HG03432 (cell line): ENCODE measurements around the gene RFX3.
A peak's percentile ranks its signal among the peaks of the same experiment; 100 is the strongest.

Experiments
- ATAC-seq: cut with Tn5 transposase; IDR thresholded peaks from one replicate; pipeline ENCODE4 v1.9.1; 2021; ENCODE audit warnings: mild to moderate bottlenecking, moderate library complexity; ENCODE audit not compliant: unreplicated experiment

The RFX3 gene

DNA sequence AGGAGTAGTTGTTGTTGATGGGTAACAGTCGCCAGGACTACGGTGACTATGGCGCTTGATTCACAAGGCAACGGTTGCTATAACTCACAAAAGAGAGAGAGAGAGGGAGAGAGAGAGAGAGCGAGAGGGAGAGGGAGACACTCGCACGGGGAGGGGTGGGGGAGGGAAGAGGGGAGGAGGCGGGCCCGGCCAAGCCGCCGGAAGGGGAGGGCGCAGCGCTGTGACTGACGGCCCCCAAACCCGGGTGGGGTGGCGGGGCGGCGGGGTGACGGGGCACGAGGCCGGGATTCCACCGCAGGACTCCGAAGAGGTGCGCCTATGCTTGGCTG lies at the start of gene RFX3:
TSS of gene RFX3 (minus strand) at position 166 of the 329 bp plus-strand sequence. CDS start 130,413 bp downstream, outside the sequence.
- ATAC-seq = peak; percentile 65

- ATAC-seq = no peak
Measured at GRCh38 chr9:3571500-3571899, 45.7 kb upstream of the RFX3 start.

DNA sequence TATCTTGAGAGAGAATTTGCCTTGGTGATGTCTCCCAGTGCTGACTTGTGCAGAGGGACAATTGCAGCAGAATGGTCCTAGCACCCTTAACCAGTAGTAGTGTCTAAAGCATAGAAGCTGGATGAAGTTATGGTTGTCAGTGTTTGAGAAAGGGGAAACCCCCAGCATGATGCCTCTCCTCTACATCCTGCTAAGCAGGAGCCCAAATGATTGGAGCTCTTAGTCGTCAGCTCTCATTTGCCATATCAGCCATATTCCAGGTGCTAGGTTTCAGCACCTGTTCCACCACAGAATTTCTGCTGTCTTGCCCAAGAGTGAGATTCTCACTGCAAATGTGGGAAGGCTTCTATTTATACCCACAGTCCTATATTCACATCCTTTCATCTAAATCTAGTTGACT lies 43.7 kb upstream of the RFX3 start:
- no peak for ATAC-seq

- ATAC-seq = no peak
Measured at GRCh38 chr9:3567988-3568387, 42.2 kb upstream of the RFX3 start.

- no peak for ATAC-seq
Measured at GRCh38 chr9:3553076-3553765, 27.4 kb upstream of the RFX3 start.

DNA sequence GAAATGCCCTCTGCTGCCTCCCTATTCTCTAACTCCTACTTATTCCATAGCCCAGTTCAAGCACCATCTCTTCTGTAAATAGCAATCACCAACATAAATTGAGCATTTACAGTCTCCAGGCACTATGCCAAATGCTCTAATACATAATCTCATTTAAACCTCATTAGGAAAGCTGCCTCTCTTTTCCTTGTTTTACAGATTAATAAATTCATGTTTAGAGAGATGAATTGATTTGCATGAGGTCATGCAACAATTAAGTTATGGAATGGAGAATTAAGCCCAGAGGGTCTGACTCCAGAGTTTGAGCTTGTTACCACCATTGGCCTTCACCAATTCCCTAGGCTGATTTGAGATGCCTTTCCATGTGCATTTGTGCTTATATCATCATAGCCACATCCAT lies 23.4 kb upstream of the RFX3 start:
- no peak for ATAC-seq

DNA sequence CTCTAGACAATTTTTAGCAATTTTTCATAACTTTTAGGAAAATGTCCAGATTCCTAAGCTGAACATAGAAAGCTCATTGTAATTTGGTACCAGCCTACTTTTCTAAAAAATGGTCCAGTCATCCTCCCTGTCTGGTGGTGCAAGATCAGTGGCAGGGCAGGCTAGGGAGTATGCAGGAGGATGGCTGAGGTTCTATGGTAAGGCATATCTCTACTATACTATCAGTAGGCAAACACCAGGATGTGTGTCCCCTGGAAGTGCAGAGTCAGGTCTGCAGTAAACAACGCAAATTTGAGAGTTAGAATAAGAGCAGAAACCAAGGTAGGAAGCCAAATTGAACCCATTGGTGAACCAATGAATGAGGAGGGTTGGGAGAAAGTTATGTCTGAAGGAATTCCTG lies 22.8 kb upstream of the RFX3 start:
- ATAC-seq = no peak

DNA sequence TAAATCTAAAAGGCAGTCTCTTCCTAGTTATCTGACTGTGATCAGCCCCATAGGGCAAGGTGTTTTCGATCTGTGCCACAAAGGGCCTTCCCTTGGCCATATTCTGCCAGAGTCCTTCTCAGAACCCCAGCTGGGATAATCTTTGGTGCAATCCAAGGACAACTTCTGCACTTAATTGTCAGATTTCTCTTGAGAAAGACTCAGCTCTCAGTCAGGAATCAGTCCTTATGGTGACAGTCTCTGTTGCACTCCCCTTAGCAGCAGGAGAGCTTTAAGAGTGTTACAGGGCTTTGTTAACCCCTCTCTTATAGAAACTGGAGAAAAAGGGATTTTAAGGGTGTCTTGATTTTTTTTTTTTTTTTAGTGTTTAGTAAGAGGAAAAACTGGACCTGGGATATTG lies 15.4 kb upstream of the RFX3 start:
- ATAC-seq = no peak

DNA sequence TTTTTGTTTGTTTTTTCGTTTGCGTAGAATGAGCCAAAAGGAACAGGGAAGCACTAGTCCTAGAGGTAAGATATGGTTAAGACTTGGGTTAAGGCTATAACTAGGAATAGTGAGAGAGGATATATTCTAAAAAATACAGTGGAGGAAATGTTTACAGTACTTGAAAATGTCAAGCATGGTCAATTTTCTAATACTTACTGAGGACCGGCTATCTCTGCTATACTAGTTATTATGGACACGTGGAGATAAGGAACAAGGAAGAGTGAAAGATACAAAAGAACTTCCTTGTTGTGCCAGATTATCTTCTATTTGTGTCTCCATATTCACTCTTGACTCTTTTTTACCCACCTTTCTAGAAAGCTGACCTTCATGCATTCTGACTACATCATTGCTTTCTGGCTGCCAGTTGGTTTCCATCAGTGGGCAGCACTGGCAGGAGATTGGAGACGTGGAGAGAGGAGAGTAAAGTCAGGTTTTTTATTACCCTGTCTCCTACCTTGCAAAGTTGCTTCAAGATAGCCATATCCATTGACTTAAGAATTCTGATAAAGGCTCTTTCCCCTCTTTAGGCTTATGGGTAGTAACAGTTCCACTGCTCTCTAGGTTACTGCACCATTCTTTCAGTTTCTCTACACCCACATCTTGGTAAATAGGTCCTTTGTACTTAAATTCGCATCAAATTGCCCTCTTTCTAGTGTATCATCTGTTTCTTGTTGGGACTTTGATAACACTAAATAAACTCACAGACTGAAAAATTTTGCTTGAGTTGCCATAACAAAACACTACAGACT lies 9.0 kb upstream of the RFX3 start:
- ATAC-seq = no peak

DNA sequence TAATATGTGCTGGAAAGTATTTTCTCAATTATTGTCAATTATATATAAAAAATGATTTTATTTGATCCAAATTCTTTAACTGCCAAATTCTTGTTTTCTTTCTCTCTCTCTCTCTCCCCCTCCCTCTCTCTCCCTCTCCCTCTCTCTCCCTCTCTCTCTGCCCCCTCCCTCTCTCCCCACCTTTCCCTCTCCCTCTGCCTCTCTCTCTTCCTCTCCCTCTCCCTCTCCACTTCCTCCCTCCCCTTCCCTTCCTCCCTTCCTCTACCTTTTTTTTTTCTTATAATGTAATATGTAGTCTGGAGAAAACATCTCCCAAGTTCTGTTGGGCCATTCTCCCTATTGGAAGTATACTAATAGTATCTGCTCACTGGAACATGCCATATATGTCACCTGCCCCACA lies 6.4 kb upstream of the RFX3 start:
- ATAC-seq = no peak

GRCh38 chr9:3528451-3528850 lies 2.6 kb upstream of the RFX3 start:
- ATAC-seq = no peak

GRCh38 chr9:3526997-3527940 lies 1.5 kb upstream of the RFX3 start:
- ATAC-seq = no peak

GRCh38 chr9:3526165-3526996 lies 580 bp upstream of the RFX3 start:
- ATAC-seq = peak; percentile 75

GRCh38 chr9:3525096-3525835 lies 535 bp downstream of the RFX3 start:
- ATAC-seq = no peak

DNA sequence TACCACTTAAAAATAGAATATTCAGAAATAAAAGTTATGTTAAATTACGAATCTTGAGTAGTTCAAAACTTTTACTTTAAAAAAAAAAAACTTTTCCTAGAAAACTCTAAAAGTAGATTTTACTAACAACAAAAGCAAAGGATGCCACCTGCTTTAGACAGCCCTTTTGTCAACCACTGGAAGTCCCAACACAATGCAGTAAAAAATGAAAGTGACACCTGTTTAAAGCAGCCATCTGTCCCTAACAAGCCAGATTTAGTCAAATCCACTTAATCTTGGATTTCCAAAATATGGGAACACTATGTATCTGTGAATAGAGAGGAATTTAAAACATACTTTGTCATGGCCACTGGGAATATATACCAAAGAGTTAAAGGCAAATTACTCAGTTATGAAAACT lies 3.8 kb downstream of the RFX3 start:
- no peak for ATAC-seq

DNA sequence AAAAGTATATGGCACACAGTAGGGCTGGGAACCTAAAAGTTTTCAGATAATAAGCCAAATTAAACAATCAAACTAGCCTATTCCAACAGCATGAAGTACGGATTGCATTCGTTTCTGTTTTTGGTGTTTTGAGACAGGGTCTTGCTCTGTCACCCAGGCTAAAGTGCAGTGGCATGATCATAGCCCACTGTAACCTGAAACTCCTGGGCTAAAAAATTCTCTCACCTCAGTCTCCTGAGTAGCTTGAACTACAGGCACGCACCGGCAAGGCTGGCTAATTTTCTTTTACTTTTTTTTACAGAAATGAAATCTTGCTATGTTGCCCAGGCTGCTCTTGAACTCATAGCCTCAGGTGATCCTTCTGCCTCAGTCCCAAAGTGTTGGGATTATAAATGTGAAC lies 5.2 kb downstream of the RFX3 start:
- ATAC-seq = no peak

- no peak for ATAC-seq
Measured at GRCh38 chr9:3517377-3518048, 8.3 kb downstream of the RFX3 start.

- ATAC-seq = no peak
Measured at GRCh38 chr9:3516667-3517330, 9.0 kb downstream of the RFX3 start.

DNA sequence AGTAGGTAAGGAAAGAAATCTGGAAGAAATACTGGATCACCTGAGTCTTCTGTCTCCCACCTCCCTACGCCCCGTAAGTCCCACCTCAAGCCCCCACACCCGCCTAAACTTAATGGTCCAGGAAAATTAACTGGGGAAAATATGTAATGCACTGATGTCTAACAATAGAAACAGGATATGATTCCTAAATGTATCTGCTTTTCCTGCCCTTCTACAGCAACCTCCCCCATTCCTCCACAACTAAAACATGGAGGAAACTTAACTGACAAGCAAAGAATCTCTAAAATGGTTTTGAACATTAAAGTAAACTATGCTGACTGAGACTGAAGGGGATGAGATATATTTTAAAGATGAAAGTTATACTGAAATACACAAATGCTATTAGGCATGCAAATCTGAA lies 10.4 kb downstream of the RFX3 start:
- ATAC-seq = no peak
